NCI-H774 (cell line): Measurements from ENCODE around the gene MOCS3.
"Not testable (repeated sequence)": the region's sequence is repeated elsewhere in the genome, so short reads cannot be mapped to it uniquely, and the experiment has no call there.

ENCODE experiments used
- DNase-seq: peaks from one replicate; lab custom pipeline; 2025; lab: John Stamatoyannopoulos, UW

Gene MOCS3

GRCh38 chr20:50932016-50932485 lies 26.6 kb upstream of the MOCS3 start:
- no peak for DNase-seq

GRCh38 chr20:50932691-50933280 lies 25.8 kb upstream of the MOCS3 start:
- no peak for DNase-seq

- DNase-seq = no peak
Measured at GRCh38 chr20:50933589-50933988, 25.0 kb upstream of the MOCS3 start.

GRCh38 chr20:50943069-50943468 lies 15.5 kb upstream of the MOCS3 start:
- DNase-seq = no peak

GRCh38 chr20:50948132-50948785 lies 10.4 kb upstream of the MOCS3 start:
- no peak for DNase-seq

GRCh38 chr20:50953196-50953595 lies 5.4 kb upstream of the MOCS3 start:
- DNase-seq = no peak

- DNase-seq = no peak
Measured at GRCh38 chr20:50953821-50954220, 4.8 kb upstream of the MOCS3 start.

GRCh38 chr20:50957276-50957675 lies 1.3 kb upstream of the MOCS3 start:
- DNase-seq = no peak

- peak; percentile 90 for DNase-seq
Measured at GRCh38 chr20:50957798-50958614, 612 bp upstream of the MOCS3 start, which contains the start of gene DPM1. DPM1 (minus strand) TSS chr20:50958532; CDS start chr20:50958523, 9 bp downstream.

GRCh38 chr20:50959543-50960126 lies 1.0 kb downstream of the MOCS3 start:
- DNase-seq = no peak

GRCh38 chr20:50967586-50967985 lies 9.0 kb downstream of the MOCS3 start:
- DNase-seq = no peak

- no peak for DNase-seq
Measured at GRCh38 chr20:50968289-50968688, 9.7 kb downstream of the MOCS3 start.

GRCh38 chr20:50969435-50969834 lies 10.8 kb downstream of the MOCS3 start:
- no peak for DNase-seq

- DNase-seq = no peak
Measured at GRCh38 chr20:50969912-50970311, 11.3 kb downstream of the MOCS3 start.

- DNase-seq = no peak
Measured at GRCh38 chr20:50975701-50976330, 17.2 kb downstream of the MOCS3 start.

GRCh38 chr20:50977066-50978021 lies 18.7 kb downstream of the MOCS3 start:
- no peak for DNase-seq

- DNase-seq = not testable (repeated sequence)
Measured at GRCh38 chr20:50978533-50978932, 19.9 kb downstream of the MOCS3 start.

GRCh38 chr20:50980071-50980681 lies 21.6 kb downstream of the MOCS3 start:
- DNase-seq = no peak

GRCh38 chr20:50980851-50981713 lies 22.5 kb downstream of the MOCS3 start:
- peak; percentile 28 for DNase-seq

GRCh38 chr20:50981714-50982048 lies 23.1 kb downstream of the MOCS3 start:
- no peak for DNase-seq
